Activated CD4-positive, alpha-beta T cell treated with anti-CD3 and anti-CD28 coated beads, Interleukin-2, Interleukin-6, amounts not matched to agents 100 ng/mL and 50 ng/mL, durations not matched to agents 16 hours and 8 hours (primary cell): ENCODE data around the gene DLX5.

ENCODE experiments used
- DNase-seq: peaks from one replicate; pipeline ENCODE4 v3.0.0-alpha.2; 2020

The DLX5 gene

DNA sequence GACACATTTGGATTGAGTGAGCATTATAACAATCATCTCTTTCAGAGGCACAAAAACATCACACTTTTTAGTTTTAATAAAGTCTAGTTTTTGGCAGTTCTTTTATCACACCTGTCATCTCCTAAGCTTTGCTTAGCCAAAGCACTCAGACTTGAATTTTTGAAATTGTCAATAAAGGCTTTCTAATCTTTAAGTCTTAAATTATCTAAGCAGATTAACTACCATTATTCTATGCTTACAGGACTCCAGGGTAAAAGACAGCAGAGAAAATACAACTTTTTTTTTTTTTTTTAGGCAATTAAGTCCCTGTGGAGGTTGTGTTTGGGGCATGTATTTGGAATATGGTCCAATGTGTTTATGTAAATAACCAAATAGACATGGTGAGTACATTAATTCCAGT is 36.9 kb downstream of the DLX5 start:
- no peak for DNase-seq

- DNase-seq = no peak
Measured at GRCh38 chr7:96986901-96987300, 37.7 kb downstream of the DLX5 start.

DNA sequence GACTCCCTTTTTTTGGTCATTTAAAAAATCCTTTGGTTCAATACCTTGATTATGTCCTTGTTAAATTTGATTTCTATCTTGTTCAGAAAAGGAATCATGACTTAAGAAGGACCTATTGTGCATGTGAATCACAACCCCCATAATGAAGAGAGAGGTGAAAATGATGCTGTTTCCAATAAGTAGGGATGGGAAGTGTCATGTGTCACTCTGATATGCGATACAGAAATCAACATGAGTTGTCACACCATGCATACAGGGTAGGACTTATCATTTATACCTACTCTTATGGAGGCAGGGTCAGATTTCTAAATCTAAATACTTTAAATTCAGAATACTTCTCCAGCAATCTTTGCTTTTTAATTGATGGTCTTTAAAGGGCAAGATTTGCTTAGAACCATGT is 38.6 kb downstream of the DLX5 start:
- DNase-seq = no peak

DNA sequence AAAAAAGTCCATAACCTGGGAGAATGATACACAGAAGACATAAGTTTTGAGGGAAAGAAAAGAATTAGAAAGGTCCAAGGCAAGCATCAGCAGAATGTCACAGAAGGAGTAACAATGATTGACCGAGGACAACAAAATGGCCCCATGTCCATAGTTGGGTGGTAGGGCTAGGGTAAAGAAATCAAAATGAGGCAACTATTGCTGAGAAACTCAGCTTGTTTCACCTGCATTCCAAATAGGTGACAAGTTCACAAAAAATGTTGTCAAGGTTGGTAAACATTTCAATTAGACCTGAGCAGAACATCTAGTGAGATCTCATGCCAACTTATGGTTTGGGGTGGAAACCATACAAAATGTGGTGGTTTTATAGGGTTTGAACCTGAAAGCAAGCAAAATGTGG is 42.0 kb downstream of the DLX5 start:
- no peak for DNase-seq

DNA sequence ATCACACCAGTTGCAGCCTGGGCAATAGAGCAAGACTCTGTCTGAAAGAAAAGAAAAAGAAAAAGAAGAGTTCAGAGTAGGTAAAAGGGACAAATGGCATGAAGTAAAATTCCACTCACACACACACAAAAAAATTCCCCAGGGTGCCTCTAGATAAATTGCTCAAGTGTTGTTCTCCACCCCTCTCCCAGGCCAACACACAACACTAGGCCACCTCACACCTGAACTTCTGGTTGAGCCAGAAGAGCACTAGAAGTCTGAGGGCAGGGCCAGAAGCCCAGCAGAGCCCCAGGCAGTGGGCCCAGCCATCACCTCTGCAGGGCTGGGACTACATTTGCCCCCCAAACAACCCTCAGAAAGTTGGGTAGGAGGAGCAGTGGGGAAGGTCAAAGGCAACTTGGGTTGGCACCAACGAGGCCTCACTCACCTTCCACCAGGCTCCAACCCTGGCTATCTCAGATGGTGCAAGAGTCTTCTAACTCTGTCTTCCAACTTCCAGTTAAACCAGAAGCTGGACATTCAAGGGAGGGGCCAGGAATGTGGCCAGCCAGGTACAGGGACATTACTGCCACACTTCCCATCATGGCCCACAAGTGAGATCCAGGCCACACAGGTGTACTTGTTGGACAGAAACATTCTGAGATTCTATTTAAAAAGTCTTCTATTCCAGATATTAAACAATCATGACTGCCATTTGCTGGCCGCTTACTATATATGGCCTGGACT is 44.9 kb downstream of the DLX5 start:
- DNase-seq = no peak

GRCh38 chr7:96977445-96977844 is 47.2 kb downstream of the DLX5 start:
- DNase-seq = no peak

DNA sequence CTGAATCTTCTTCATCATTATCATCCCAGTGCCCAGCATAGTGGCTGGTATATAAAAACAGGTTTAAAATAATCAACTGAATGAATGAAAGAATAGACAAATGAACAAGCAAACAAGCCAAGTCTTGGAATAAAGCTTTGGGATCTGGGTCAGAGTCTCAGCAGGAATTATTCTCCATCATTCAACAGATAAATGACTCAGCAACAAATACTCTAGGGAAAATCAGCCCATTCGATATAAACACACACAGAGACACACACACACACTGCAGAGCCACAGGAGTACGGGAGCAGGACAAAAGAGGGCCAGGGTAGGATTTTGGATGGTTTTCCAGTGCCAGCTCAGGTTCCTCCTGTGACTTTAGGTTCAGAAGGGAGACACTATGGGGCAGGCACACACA is 48.5 kb downstream of the DLX5 start:
- DNase-seq = no peak

DNA sequence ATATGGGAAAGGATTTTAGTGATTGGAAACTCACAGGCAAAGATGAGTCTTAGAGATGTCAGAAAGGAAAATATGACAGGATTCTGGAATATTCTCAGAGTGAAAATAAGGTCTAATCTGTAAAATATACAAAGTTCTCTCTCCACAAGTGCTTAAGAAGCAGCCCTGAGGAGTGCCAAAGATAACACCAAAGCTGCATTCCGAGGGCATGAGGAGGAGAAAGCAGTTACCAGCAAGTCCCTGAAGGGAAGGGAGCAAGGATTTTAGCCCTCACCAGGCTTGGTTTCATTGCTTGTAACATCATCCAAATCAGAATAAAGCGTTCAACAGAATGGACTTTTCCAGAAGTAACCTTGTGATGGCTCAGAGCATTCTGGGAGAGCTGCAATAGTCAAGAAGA is 50.6 kb downstream of the DLX5 start:
- no peak for DNase-seq

GRCh38 chr7:96970739-96971138 is 53.9 kb downstream of the DLX5 start:
- DNase-seq = no peak
